H1 (cell line): ENCODE data around the gene SPTAN1. TPM values are rescaled to one million over a fixed set of nuclear protein-coding genes. Genes with fewer than 3 reads are reported as not detected.

Experiments
- CTCF ChIA-PET: fragments of 300-600 bp; sonication (Branson Sonifier 250); formaldehyde crosslinking; loops from one replicate; lab custom pipeline; 2021; ENCODE audit not compliant: partially characterized antibody; lab: Charles Lee
- POLR2A ChIA-PET: fragments of 300-600 bp; sonication (Branson Sonifier 250); formaldehyde crosslinking; loops from one replicate; lab custom pipeline; 2021; ENCODE audit warnings: inconsistent platforms; ENCODE audit not compliant: partially characterized antibody; lab: Charles Lee
- DNase-seq, 2 experiments: peaks; one replicate each; pipeline versions ENCODE4 v3.0.0 to v3.0.0-alpha.2; 2010 to 2022; ENCODE audit warnings: low spot score in 2 of 2, low read depth in 1 of 2, mixed read lengths in 1 of 2
- FAIRE-seq: peaks from 2 replicates; lab custom pipeline; 2011; peaks lifted over from hg19 to GRCh38; lab: Jason Lieb, UNC
- H2AFZ ChIP-seq: 2 replicates; pipeline ENCODE4 v1.8.1; 2012; ENCODE audit warnings: low read length, inconsistent platforms
- H2AK5ac ChIP-seq: 2 replicates; pipeline ENCODE4 v1.6.1; 2013; ENCODE audit warnings: low read depth, low read length
- H2BK120ac ChIP-seq: replicated peaks from 2 replicates; pipeline ENCODE3; 2013; ENCODE audit warnings: low read depth, low read length, inconsistent platforms
- H2BK12ac ChIP-seq: 2 replicates; pipeline ENCODE4 v1.6.1; 2013; ENCODE audit warnings: low read depth, low read length
- H2BK15ac ChIP-seq: 2 replicates; pipeline ENCODE4 v1.6.1; 2013; ENCODE audit warnings: low read length
- H2BK20ac ChIP-seq: 2 replicates; pipeline ENCODE4 v1.6.1; 2013; ENCODE audit warnings: low read length
- H2BK5ac ChIP-seq: 2 replicates; pipeline ENCODE4 v1.6.1; 2013; ENCODE audit warnings: low read depth, low read length
- H3K14ac ChIP-seq: 2 replicates; pipeline ENCODE4 v1.6.1; 2013; ENCODE audit warnings: inconsistent platforms; ENCODE audit not compliant: insufficient read length
- H3K18ac ChIP-seq: 2 replicates; pipeline ENCODE4 v1.6.1; 2013; ENCODE audit warnings: low read length; ENCODE audit errors: extremely low read depth
- H3K23ac ChIP-seq: 2 replicates; pipeline ENCODE4 v1.6.1; 2013; ENCODE audit warnings: inconsistent platforms; ENCODE audit not compliant: insufficient read length
- H3K23me2 ChIP-seq: 2 replicates; pipeline ENCODE4 v1.6.1; 2013; ENCODE audit warnings: low read depth, low read length
- H3K27ac ChIP-seq: 2 replicates; pipeline ENCODE4 v1.6.1; 2011; ENCODE audit warnings: low read depth, low read length, inconsistent platforms
- H3K27me3 ChIP-seq, 4 experiments: replicated peaks in 1 of 4; 1 replicate in 1 of 4; 2 replicates in 3 of 4; pipeline versions ENCODE4 v1.6.1 to v1.8.1; 2011 to 2013; ENCODE audit warnings: low read length in 3 of 4, mild to moderate bottlenecking in 3 of 4, inconsistent platforms in 2 of 4, mixed read lengths in 2 of 4, moderate library complexity in 1 of 4; ENCODE audit not compliant: control insufficient read depth in 3 of 4, insufficient read depth in 3 of 4; ENCODE audit errors: extremely low read depth in 1 of 4
- H3K36me3 ChIP-seq, 4 experiments: 2 replicates each; pipeline versions ENCODE4 v1.6.1 to v1.8.1; 2011 to 2013; ENCODE audit warnings: mild to moderate bottlenecking in 4 of 4, low read length in 3 of 4, moderate library complexity in 2 of 4, control low read depth in 1 of 4, inconsistent platforms in 1 of 4; ENCODE audit not compliant: insufficient read depth in 4 of 4, control insufficient read depth in 2 of 4
- H3K4ac ChIP-seq: replicated peaks from 2 replicates; pipeline ENCODE3; 2013; ENCODE audit warnings: low read length, low read depth, mixed read lengths, inconsistent platforms; ENCODE audit not compliant: insufficient read length
- H3K4me1 ChIP-seq, 4 experiments: replicated peaks in 1 of 4; 1 replicate in 1 of 4; 2 replicates in 3 of 4; pipeline versions ENCODE4 v1.6.1 to v1.8.1; 2011 to 2013; ENCODE audit warnings: low read length in 3 of 4, inconsistent platforms in 2 of 4, mixed read lengths in 1 of 4; ENCODE audit not compliant: insufficient read depth in 4 of 4, control insufficient read depth in 3 of 4
- H3K4me2 ChIP-seq, 2 experiments: 2 replicates each; pipeline versions ENCODE4 v1.6.1 to v1.8.1; 2011 to 2013; ENCODE audit warnings: low read depth in 2 of 2, low read length in 2 of 2, control low read depth in 1 of 2, inconsistent platforms in 1 of 2, mild to moderate bottlenecking in 1 of 2; ENCODE audit not compliant: insufficient read depth in 1 of 2
- H3K4me3 ChIP-seq, 4 experiments: fragments of 200-600, 300-600 bp in 1 of 4; sonication (generic), shearing (Covaris generic), sonication (Bioruptor Twin) in 1 of 4; 2 replicates each; pipeline versions ENCODE4 v1.5.1 to v1.8.1; 2011 to 2016; ENCODE audit warnings: low read length in 4 of 4, low read depth in 3 of 4, control low read depth in 2 of 4, inconsistent platforms in 2 of 4, mild to moderate bottlenecking in 2 of 4, mixed read lengths in 1 of 4, moderate library complexity in 1 of 4; ENCODE audit not compliant: insufficient read depth in 2 of 4; ENCODE audit errors: extremely low read depth in 1 of 4
- H3K56ac ChIP-seq: replicated peaks from 2 replicates; pipeline ENCODE3; 2013; ENCODE audit warnings: low read depth, mild to moderate bottlenecking, mixed read lengths, low read length, inconsistent platforms; ENCODE audit not compliant: insufficient read length
- H3K79me1 ChIP-seq: 2 replicates; pipeline ENCODE4 v1.6.1; 2013; ENCODE audit warnings: low read depth, low read length, control low read depth
- H3K79me2 ChIP-seq, 2 experiments: 2 replicates each; pipeline versions ENCODE4 v1.6.1 to v1.8.1; 2012 to 2013; ENCODE audit warnings: low read length in 2 of 2, mild to moderate bottlenecking in 2 of 2, inconsistent platforms in 1 of 2; ENCODE audit not compliant: insufficient read depth in 2 of 2, control insufficient read depth in 1 of 2
- H3K9ac ChIP-seq, 4 experiments: replicated peaks in 1 of 4; 1 replicate in 1 of 4; 2 replicates in 3 of 4; pipeline versions ENCODE4 v1.6.1 to v1.8.1; 2011 to 2013; ENCODE audit warnings: low read depth in 3 of 4, low read length in 3 of 4, control low read depth in 2 of 4, mild to moderate bottlenecking in 2 of 4, moderate library complexity in 2 of 4, inconsistent platforms in 1 of 4; ENCODE audit errors: extremely low read depth in 1 of 4
- H3K9me3 ChIP-seq, 2 experiments: 2 replicates each; pipeline versions ENCODE4 v1.6.1 to v1.8.1; 2012 to 2013; ENCODE audit warnings: mild to moderate bottlenecking in 2 of 2, moderate library complexity in 2 of 2, control low read depth in 1 of 2, inconsistent platforms in 1 of 2, low read depth in 1 of 2, low read length in 1 of 2, mixed read lengths in 1 of 2; ENCODE audit not compliant: insufficient read depth in 2 of 2
- H4K20me1 ChIP-seq, 2 experiments: replicated peaks in 1 of 2; 2 replicates each; pipeline versions ENCODE3 to v1.8.1; 2011 to 2013; ENCODE audit warnings: inconsistent platforms in 2 of 2, low read length in 2 of 2, mild to moderate bottlenecking in 1 of 2; ENCODE audit not compliant: insufficient read depth in 2 of 2, control insufficient read depth in 1 of 2
- H4K5ac ChIP-seq: 2 replicates; pipeline ENCODE4 v1.6.1; 2013; ENCODE audit warnings: low read length, low read depth, mixed read lengths, inconsistent platforms; ENCODE audit not compliant: insufficient read length
- H4K8ac ChIP-seq: 2 replicates; pipeline ENCODE4 v1.8.0; 2013; ENCODE audit warnings: mild to moderate bottlenecking, moderate library complexity, low read length, inconsistent platforms; ENCODE audit not compliant: insufficient read depth; ENCODE audit errors: extremely low read depth
- H4K91ac ChIP-seq: replicated peaks from 2 replicates; pipeline ENCODE3; 2013; ENCODE audit warnings: low read length, mixed read lengths, inconsistent platforms; ENCODE audit not compliant: insufficient read length
- BRCA1 ChIP-seq: IDR thresholded peaks from 2 replicates; pipeline ENCODE4 v1.6.1; 2012; ENCODE audit warnings: low read depth, low read length, improper control_type of control experiment
- NRF1 ChIP-seq: IDR thresholded peaks from 2 replicates; pipeline ENCODE4 v1.6.1; 2011; ENCODE audit warnings: mild to moderate bottlenecking, low read depth, low read length, improper control_type of control experiment
- RXRA ChIP-seq: IDR thresholded peaks from 2 replicates; pipeline ENCODE4 v1.6.1; 2011; ENCODE audit warnings: low read depth, mild to moderate bottlenecking, low read length, moderate library complexity; ENCODE audit not compliant: insufficient read depth
- SIRT6 ChIP-seq: IDR thresholded peaks from one replicate; pipeline ENCODE4 v1.7.1; 2012; ENCODE audit warnings: low read length, inconsistent platforms
- TBP ChIP-seq: IDR thresholded peaks from 2 replicates; pipeline ENCODE4 v1.6.1; 2011; ENCODE audit warnings: low read depth, low read length, improper control_type of control experiment
- WGBS, 2 experiments: shearing (Covaris generic) in 1 of 2; methylation state at CpG; one replicate each; pipeline versions ENCODE4 v1.1.6 to v1.1.7; 2013 to 2015; ENCODE audit warnings: low lambda C conversion rate in 2 of 2, mixed read lengths in 2 of 2, inconsistent platforms in 1 of 2, low coverage in 1 of 2, missing lambda C conversion rate in 1 of 2; ENCODE audit not compliant: insufficient replicate concordance in 2 of 2, insufficient coverage in 1 of 2, insufficient read length in 1 of 2; ENCODE audit errors: extremely low coverage in 1 of 2, missing lambda C conversion rate in 1 of 2; 5-methylcytosine and 5-hydroxymethylcytosine counted together
- polyA plus RNA-seq, 7 experiments: library from polyadenylated mRNA; depleted of rRNA in 3 of 7; stranded (reverse) in 5 of 7; unstranded in 2 of 7; fragments of >200 nt in 5 of 7; fragments of 200-250 nt in 2 of 7; gene quantifications; 1 replicate in 5 of 7; 2 replicates in 1 of 7; 4 replicates in 1 of 7; pipeline versions ENCODE4 v1.2.1 to v1.2.3, GENCODE V29; 2011 to 2013; ENCODE audit warnings: missing spikeins in 2 of 7, mixed read lengths in 2 of 7
- total RNA-seq: library from RNA; stranded (reverse); fragmentation: NEBNext Ultra II Directional; extraction: Animal tissue kit (Norgen Biotek cat#: 25700); gene quantifications from 2 replicates; pipeline ENCODE4 v1.2.1, GENCODE V29; 2021

SPTAN1 gene
- total and polyA plus RNA-seq, 2 of the 8 experiments (the other 6 are each of a cell fraction or from before 2014, with no cell fraction given), result 182 to 216 TPM

DNA sequence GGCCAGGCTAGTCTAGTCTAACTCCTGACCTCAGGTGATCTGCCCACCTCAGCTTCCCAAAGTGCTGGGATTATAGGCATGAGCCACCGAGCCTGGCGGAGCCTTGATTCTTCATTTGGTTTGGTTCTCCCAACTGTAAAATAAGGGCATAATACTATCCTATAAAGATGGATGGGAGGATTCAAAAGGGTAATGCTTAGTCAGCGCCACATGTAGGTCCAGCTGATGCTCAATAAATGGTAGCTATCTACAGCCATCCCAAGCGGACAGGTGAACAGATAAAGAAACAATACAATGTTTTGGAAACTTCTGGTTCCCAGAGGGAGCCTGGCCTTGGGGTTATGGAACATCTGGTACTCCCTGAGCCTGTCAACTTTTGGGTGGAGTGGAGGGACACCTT is 123.0 kb downstream of the SPTAN1 start:
- no peak overlapping the region for H2BK15ac ChIP-seq
- no peak overlapping the region for H3K18ac ChIP-seq
- H3K56ac ChIP-seq, result no peak overlapping the region
- no peaks in the 10 kb centered on the region for H3K9me3 ChIP-seq
- no peak overlapping the region for H3K4ac ChIP-seq
- H3K23me2 ChIP-seq, result no peaks in the 10 kb centered on the region
- no peaks in the 10 kb centered on the region for H3K79me1 ChIP-seq
- no peak overlapping the region for H2BK20ac ChIP-seq
- H2BK120ac ChIP-seq, result no peak overlapping the region
- DNase-seq (no peak), FAIRE-seq (no peak)
- no peaks in the 10 kb centered on the region for H4K20me1 ChIP-seq
- H3K36me3 ChIP-seq, result no peaks in the 10 kb centered on the region
- no peak overlapping the region for H3K27ac ChIP-seq
- H3K23ac ChIP-seq, result no peak overlapping the region
- no peak overlapping the region for H4K5ac ChIP-seq
- H2BK5ac ChIP-seq, result no peak overlapping the region
- no peaks in the 10 kb centered on the region for H3K4me1 ChIP-seq
- H2BK12ac ChIP-seq, result no peak overlapping the region
- no peak overlapping the region for H3K14ac ChIP-seq
- H3K4me3 ChIP-seq, result no peak overlapping the region
- H2AK5ac ChIP-seq, result no peak overlapping the region
- no peaks in the 10 kb centered on the region for H3K79me2 ChIP-seq
- no peak overlapping the region for H3K4me2 ChIP-seq
- ChIA-PET POLR2A (interaction anchor here (0.7 to 46.1 kb wide), 4 partner anchors 2 to 362 kb away, joined by 3 to 1197 read pairs (median 602); partner anchors contain the start of genes DYNC2I2, PKN3, SET and ZDHHC12), CTCF (interaction anchor here (1.1 to 1.9 kb wide), 2 partner anchors 10 to 16 kb away, joined by 4 to 5 read pairs; no protein-coding TSS in a partner anchor)
- H3K27me3 ChIP-seq, result no peaks in the 10 kb centered on the region
- H4K8ac ChIP-seq, result no peak overlapping the region
- no peak overlapping the region for H3K9ac ChIP-seq
- H2AFZ ChIP-seq, result no peak overlapping the region
- WGBS, 2 experiments, result 95% methylated on average over 4 of the region's 4 CpGs; no CpG with 5 or more reads in 1 of the 2 experiments
- H4K91ac ChIP-seq, result no peak overlapping the region
- TF ChIP-seq SIRT6, result no peak
- TF ChIP-seq TBP, result no peak
- no peak for TF ChIP-seq NRF1
- TF ChIP-seq RXRA, result no peak
- TF ChIP-seq BRCA1, result no peak
